Activated CD8-positive, alpha-beta memory T cell treated with anti-CD3 and anti-CD28 coated beads for 24 hours (primary cell): ENCODE measurements around the gene G6PD.

Source experiments
- DNase-seq: peaks from one replicate; pipeline ENCODE4 v3.0.0-alpha.2; 2020

Gene G6PD

DNA sequence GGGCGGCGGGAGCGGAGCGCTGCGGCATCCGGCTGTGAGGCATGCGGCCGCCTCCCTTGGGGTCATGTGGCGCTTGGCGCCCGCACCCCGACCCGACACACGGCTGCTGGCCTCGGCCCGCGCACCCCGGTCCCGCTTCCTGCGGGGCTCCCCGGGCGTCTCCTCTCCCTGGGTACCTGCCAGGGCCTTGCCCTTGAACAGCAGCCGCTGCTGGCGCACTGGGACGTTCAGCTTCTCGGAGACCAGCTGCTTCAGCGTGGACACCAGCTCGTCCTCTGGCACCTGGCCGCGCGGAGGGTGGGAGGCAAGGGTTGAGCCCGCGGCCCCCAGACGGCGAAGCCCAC lies 60.6 kb downstream of the G6PD start:
- DNase-seq: peak; percentile 76

GRCh38 chrX:154485150-154486051 lies 61.2 kb downstream of the G6PD start:
- DNase-seq: no peak

DNA sequence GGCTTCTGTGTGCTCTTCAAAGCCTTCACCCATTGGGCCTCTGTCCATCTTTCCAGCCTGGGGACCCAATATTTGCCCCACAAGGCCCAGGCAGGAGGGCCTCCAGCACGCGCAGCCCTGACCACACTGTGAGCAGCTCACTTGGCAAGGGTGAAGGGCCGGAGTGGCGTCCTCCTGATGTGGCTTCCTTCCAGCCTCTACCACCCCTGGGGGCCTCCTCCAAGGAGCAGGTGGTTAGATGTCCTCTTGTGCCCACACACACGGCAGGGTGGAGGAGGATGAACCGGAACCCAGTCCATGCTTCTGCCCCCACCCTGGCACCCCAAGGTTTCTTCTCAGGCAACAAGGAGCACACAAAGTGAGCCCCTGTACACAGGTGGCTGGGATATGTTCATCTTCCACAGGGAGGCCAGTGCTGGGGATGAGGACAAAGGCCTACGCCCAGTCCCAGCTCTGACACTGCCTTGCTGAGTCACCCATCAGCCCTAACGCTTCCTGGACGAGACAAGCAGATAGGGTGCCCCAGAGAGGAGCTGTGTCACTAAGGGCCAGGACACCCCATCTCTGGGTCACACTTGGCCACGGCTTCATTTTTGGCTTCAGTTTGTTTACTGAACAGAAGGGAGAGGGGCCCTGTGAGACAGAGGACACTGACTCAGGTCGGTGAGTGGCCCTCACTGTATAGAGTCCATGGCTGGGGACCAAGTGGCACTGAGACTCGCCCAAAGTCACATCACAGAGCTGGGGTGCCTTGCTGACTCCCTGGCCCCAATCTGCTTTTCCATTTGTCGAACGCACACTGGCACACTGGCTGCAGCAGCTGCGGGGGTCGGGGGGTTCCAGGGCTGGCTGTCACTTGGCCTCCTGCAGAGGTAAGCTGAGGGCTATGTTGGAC lies 62.1 kb downstream of the G6PD start:
- DNase-seq: no peak

DNA sequence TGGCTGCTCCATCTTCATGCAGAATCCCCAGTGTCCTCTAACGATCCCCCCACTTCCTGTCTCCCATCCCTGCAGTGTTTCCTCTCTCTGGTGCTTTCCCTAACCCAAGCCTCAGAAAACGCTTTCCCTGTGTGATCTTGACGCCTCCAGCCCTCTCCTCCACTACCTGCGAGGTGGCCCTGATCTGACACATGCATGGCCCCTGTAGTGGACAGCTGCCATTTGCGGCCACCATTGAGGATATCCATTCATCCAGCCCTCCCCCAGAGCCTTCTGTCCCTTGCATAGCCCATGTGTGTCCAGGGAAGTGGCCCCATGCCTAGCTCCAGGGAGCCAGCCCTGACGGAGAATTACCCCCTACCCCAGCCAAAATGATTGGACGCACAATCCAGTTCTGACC lies 63.3 kb downstream of the G6PD start:
- DNase-seq: no peak

DNA sequence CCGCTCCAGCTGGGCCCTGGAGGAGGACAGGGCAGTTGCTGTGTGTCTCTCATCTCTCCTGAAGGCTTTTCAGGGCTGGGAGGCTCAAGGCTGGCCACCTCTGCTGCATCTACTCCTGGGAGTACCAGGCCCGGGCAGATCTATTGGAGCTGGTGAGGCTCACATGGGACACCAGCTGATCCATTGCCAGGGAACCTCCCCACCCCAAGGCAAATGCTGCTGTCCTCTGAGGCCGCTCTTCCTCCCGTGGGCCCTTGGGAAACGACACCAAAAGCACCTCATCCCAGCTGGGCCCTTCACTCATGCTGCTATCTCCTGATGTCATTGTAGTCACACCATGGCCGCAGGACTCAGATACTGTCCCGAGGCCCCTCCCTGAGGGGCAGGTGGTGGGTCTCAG lies 63.9 kb downstream of the G6PD start:
- DNase-seq: no peak

DNA sequence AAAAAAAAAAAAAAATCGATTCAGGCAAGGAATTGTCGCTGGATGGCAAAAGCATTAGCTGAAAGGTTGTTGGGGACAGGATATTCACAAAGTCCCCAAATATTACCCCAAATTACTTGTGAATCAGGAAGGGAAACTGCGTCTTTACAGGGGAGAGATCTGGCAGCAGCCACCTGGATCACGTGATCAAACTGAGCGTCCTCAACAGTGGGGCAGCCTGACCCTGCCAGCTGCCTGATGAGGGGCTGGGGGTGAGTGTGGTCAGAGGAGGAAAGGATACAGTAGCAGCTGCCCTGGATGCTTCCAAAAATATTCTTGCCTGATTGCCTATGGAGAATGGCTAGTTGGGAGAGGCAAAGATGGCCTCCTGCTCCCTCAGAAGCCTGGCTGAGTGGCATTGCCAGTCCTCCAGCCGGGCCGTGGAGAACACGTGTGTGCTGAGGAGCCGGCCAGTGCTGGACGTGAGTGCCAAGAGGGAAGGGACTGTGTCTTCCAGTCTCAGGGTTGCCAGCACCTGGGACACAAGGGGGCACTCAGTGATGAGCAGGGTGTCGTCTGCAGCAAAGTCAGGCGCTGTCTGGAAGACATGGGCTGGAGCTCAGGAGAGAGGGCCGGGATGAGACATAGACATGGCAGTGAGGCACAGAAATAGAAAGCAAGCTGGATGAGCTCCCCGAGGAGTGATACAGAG lies 64.6 kb downstream of the G6PD start:
- no peak for DNase-seq
